CD1c-positive myeloid dendritic cell (primary cell): Measurements from ENCODE around the gene MACROH2A1.

Experiments used
- DNase-seq: peaks from one replicate; pipeline ENCODE4 v3.0.0-alpha.2; 2016; ENCODE audit errors: extremely low spot score

MACROH2A1 gene

DNA sequence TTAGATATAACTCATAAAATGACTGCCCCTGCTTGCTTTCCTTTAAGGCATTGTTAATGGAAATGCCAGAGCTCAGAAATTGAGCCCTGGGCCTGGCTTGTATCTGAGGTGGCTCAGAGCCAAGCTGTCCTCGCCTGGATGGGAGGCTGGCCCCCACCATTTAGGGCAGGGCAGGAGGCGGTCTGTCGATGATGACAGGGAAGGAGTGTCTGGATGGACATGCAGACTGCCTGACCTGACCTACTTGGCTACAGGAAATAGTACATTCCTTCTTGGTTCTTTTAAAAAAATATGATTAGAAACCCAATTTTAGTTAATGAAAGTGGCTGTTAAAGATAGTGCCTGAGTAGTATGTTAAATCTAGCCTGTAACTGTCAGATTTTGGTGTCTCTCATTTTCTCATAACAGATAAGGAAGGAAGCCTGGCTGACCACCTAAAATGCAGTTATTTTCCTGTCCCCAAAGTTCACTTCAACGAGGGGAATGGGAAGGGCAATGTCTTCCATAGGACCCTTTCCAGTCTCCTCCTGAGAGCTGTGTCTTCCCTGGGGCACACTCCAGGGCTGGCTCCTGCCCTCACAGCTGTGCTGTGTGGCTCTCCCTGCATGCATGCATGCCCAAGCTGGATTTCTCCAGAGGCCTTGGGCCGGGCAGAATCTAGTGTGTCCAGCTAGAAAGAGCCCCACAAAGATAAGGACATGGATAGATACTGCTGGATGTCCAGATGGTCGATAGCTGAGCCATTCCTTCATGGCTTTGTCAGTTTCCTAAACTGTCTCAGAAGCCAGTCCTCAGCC lies 42.3 kb downstream of the MACROH2A1 start:
- no peak for DNase-seq

DNA sequence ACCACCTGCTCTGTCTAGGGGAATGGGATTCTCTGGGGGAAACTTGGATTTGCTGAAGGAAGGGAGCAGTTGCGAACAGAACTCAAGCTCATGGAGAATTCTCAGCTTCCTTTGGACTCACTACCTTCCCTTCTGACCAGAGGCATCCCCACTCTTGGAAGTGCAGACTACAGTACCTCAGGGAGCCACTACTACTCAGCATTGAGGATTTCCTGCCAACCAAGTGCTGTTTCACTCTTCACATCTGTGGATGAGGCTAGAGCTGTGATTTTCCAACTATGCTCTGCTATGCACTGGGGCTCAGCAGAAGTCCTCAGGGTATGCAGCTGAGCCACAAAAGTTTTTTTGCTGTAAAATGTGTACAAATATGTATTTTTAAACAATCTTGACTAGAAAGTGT lies 43.9 kb downstream of the MACROH2A1 start:
- DNase-seq, result no peak

DNA sequence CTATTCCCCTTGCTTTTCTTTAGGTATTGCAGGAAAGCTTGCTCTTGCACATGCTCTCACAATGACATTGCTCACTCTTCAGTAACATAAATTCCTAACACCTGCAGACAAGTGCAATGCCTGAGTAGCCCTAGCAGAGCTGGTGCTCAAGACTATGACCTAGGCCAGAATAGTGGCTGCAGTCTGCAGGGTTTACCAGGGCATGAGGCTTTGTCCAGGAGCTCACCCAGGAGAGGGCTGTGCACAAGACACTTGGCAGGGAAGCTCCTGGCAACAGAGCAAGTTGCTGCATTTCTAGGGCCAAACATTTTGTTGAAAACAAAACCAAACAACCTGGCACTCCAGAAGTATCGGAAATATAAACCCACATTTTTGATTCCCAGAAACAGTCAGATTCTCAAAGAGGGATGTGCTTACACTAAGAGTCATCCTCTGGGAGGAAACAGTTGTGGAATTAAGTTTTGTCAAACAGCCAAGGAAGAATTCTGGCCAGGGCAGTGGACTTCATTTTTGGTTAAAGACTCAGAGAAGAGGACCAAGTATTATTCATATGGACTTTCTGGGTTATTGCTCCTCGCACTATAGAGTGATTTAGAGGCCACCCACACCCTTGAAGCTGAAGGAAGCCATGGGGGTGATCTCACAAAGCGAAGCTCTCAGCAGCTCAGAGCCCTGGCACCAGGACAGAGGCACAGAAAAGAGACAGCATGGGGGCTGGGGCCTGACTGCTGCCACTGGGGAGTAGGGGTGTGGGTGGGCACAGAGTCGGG lies 44.9 kb downstream of the MACROH2A1 start:
- no peak for DNase-seq

GRCh38 chr5:135350536-135350935 lies 48.5 kb downstream of the MACROH2A1 start:
- DNase-seq, result no peak

GRCh38 chr5:135349886-135350285 lies 49.1 kb downstream of the MACROH2A1 start:
- DNase-seq, result no peak

- DNase-seq, result no peak
Measured at GRCh38 chr5:135349451-135349850, 49.6 kb downstream of the MACROH2A1 start.

GRCh38 chr5:135348918-135349317 lies 50.1 kb downstream of the MACROH2A1 start:
- DNase-seq, result no peak

DNA sequence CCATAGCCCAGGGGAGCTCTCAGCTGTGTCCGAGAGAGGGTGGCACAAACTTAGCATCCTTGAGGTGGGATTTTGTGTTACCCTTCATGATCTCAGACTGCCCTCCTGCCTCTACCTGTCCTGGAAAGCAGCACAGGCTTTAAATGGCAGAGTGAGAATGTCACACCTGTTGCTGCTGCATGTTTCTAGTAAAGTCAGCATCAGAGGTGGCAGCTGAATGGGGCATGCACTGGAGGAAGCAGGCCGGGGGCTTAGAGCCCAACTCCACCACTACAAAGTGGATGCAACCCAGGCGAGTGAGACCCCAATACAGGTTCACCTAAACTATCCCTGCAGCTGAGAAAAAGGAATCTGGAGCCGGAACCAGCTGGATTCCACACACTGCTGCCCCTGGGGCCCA lies 51.6 kb downstream of the MACROH2A1 start:
- DNase-seq, result no peak

- no peak for DNase-seq
Measured at GRCh38 chr5:135345956-135346731, 52.9 kb downstream of the MACROH2A1 start.

DNA sequence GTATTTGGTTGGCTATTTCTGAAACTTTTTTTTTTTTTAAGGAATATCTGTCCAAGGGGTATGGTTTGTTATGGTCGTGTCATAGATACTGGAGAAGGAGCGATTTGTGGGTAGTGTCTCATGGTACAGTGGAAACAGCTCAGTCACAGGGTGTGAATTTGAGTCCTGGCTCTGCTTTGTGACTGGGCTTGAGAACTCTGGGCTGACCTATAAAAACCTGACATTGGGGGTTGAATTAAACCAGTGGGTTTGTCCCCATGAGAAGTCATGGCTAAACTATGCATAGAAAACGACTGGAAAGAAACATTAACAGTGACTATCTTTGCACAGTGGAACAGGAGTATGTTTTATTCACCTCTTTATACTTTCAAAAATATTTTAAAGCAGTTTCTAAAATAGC lies 54.7 kb downstream of the MACROH2A1 start:
- no peak for DNase-seq

DNA sequence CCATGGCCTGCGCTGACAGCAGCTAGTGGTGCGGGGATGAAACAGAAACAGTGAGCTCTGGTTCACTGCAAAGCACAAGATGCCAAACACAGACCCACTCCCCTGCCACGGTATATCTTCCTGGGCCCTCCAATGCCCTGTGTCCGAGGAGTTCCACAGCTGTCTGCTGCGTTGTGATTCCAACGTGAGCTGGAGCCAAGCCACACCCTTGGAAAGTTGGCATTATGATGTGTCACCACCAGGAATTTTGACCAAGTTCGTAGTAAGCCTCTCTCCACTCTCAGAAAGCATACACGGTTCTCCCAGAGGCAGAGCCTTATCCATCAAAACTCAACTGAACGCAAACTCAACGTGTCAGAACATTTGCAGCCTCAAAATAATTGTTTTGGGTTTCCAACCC lies 55.6 kb downstream of the MACROH2A1 start:
- DNase-seq, result no peak

GRCh38 chr5:135342551-135342875 lies 56.5 kb downstream of the MACROH2A1 start:
- no peak for DNase-seq

GRCh38 chr5:135341696-135342550 lies 57.1 kb downstream of the MACROH2A1 start:
- no peak for DNase-seq

DNA sequence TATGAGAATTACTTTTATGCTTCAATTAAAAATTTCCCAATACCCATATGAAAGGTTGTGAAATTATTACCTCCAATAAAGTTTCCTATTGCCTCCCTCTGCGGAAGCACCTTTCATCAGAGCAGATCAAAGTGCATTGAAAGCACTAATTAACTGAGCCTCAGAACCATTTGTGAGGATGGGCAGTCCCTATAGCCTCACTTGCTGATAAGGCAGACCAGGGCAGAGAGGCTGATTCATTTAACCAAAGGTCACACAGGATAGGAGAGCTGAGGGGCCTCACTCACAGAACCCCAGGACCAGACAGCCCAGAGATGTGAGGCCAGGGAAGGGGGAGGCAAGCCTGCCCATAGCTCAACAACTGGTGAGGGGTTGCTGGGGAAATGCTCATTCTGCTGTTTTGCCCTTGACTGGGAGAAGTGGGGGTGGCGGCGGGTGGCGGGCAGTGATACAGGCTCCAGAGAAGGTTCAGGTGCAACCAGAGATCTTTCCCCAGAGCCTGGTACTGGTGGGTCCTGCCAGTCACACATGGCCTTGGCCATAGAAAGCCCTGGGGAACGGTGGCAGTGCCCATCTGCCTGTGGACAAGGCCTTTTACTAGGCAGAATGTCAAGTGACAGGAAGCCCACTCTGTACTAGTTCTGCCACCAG lies 57.9 kb downstream of the MACROH2A1 start:
- DNase-seq, result no peak

GRCh38 chr5:135340568-135340967 lies 58.5 kb downstream of the MACROH2A1 start:
- no peak for DNase-seq

- DNase-seq, result no peak
Measured at GRCh38 chr5:135339623-135340022, 59.4 kb downstream of the MACROH2A1 start.

DNA sequence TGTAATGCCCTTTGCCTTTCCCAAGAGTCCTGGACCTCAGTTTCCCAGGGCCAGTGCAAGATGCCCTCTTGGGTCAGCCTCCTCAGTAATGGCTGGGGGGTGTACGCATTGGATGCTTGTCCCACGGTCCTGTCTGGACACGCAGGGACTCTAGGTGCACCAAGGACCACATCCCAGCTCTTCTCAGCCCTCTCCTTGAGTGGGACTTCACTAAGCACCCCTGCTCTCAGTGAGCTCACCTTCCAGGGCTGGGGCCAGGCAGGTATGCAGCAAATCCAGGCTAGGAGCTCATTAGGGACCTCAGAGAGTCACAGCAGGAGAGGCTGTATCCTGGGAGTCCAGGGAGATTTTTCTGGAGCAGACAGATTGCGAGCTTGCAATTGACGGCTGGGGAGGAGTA lies 59.8 kb downstream of the MACROH2A1 start:
- no peak for DNase-seq

- no peak for DNase-seq
Measured at GRCh38 chr5:135337064-135337463, 62.0 kb downstream of the MACROH2A1 start.

- DNase-seq, result no peak
Measured at GRCh38 chr5:135335031-135335828, 63.8 kb downstream of the MACROH2A1 start.
